Chondrocyte (in vitro differentiated cells): ENCODE data around the gene MAT2B. TPM values are rescaled to one million over a fixed set of nuclear protein-coding genes. Genes with fewer than 3 reads are reported as not detected.

Source experiments
- DNase-seq: peaks from one replicate; pipeline ENCODE4 v3.0.0; 2021; ENCODE audit warnings: mixed read lengths, low spot score
- H3K27ac Mint-ChIP-seq: one replicate; pipeline ENCODE4 v1.8.0; 2021; ENCODE audit warnings: mild to moderate bottlenecking, moderate library complexity, mixed read lengths; ENCODE audit not compliant: unreplicated experiment
- H3K27me3 Mint-ChIP-seq: 2 replicates; pipeline ENCODE4 v1.8.0; 2021; ENCODE audit warnings: low read depth, mixed read lengths
- H3K36me3 Mint-ChIP-seq: 2 replicates; pipeline ENCODE4 v1.8.0; 2021; ENCODE audit warnings: low read depth, mixed read lengths
- H3K4me1 Mint-ChIP-seq: 2 replicates; pipeline ENCODE4 v1.8.0; 2021; ENCODE audit warnings: low read depth, mild to moderate bottlenecking, mixed read lengths
- H3K4me3 Mint-ChIP-seq: one replicate; pipeline ENCODE4 v1.8.0; 2021; ENCODE audit warnings: mild to moderate bottlenecking, moderate library complexity, mixed read lengths; ENCODE audit not compliant: unreplicated experiment
- H3K9me3 Mint-ChIP-seq: 2 replicates; pipeline ENCODE4 v1.8.0; 2021; ENCODE audit warnings: low read depth, mixed read lengths
- CTCF ChIP-seq: fragments of 200-600 bp; sonication (generic); IDR thresholded peaks from 2 replicates; pipeline ENCODE4 v1.5.0; 2021; ENCODE audit warnings: antibody characterized with exemption, mild to moderate bottlenecking, moderate library complexity
- total RNA-seq: library from RNA; stranded (reverse); gene quantifications from 3 replicates; pipeline ENCODE4 v1.2.1, GENCODE V29; 2021

The MAT2B gene
- total RNA-seq, 1 donor from 2014 or later, result 27.9 TPM

- no peak for DNase-seq
- Mint-ChIP-seq H3K9me3 (no peaks in the 10 kb centered on the region), H3K27ac (no peak overlapping the region), H3K27me3 (peaks cover 70% of the 10 kb centered on the region), H3K36me3 (no peaks in the 10 kb centered on the region), H3K4me1 (peaks cover 6% of the 10 kb centered on the region), H3K4me3 (no peak overlapping the region)
- TF ChIP-seq CTCF, result no peak
Observed at GRCh38 chr5:163566678-163567077, 61.3 kb downstream of the MAT2B start.

GRCh38 chr5:163567811-163568210 is 62.4 kb downstream of the MAT2B start:
- Mint-ChIP-seq H3K4me1 (peaks cover 6% of the 10 kb centered on the region), H3K27ac (no peak overlapping the region), H3K36me3 (no peaks in the 10 kb centered on the region), H3K9me3 (no peaks in the 10 kb centered on the region), H3K27me3 (peaks cover 65% of the 10 kb centered on the region), H3K4me3 (no peak overlapping the region)
- TF ChIP-seq CTCF, result no peak
- no peak for DNase-seq

Other genes starting within 250 kb of the MAT2B start
- gene CCNG1, start 68.0 kb upstream of the MAT2B start, total RNA-seq, result 70.5 to 90.6 TPM (median 80.0 TPM) in 3 replicates
- 24.6 to 27.1 TPM (median 27.0 TPM) in 3 replicates for gene NUDCD2, start 45.5 kb upstream of the MAT2B start, total RNA-seq
- 3.7 to 4.2 TPM (median 3.9 TPM) in 3 replicates for gene HMMR, start 45.0 kb upstream of the MAT2B start, total RNA-seq